Spleen (tissue), 11 donors: ENCODE measurements around the gene TBC1D10A. TPM values are rescaled to one million over a fixed set of nuclear protein-coding genes. Genes with fewer than 3 reads are reported as not detected.
"Not testable (repeated sequence)": the region's sequence is repeated elsewhere in the genome, so short reads cannot be mapped to it uniquely, and the experiment has no call there.

Source experiments
- DNase-seq: peaks from one replicate; pipeline ENCODE4 v3.0.0-alpha.2; 2020
- H3K27ac ChIP-seq, 8 donors: fragments of 200-600 bp; sonication (generic) in 7 of 8; 1 replicate in 4 of 8; 2 replicates in 4 of 8; pipeline versions ENCODE4 v1.5.0 to v1.8.0; 2016 to 2021; ENCODE audit warnings: inconsistent platforms in 4 of 8, mild to moderate bottlenecking in 4 of 8, moderate library complexity in 1 of 8
- H3K27me3 ChIP-seq, 7 donors: fragments of 200-600 bp; sonication (generic) in 6 of 7; replicated peaks in 1 of 7; 1 replicate in 4 of 7; 2 replicates in 3 of 7; pipeline versions ENCODE4 v1.5.0 to v1.8.0; 2016 to 2021; ENCODE audit warnings: inconsistent platforms in 3 of 7, mild to moderate bottlenecking in 1 of 7
- H3K36me3 ChIP-seq, 6 donors: fragments of 200-600 bp; sonication (generic) in 5 of 6; 1 replicate in 4 of 6; 2 replicates in 2 of 6; pipeline versions ENCODE4 v1.5.0 to v1.8.0; 2016 to 2021; ENCODE audit warnings: inconsistent platforms in 2 of 6
- H3K4me1 ChIP-seq, 6 donors: fragments of 200-600 bp; sonication (generic) in 5 of 6; 1 replicate in 3 of 6; 2 replicates in 3 of 6; pipeline versions ENCODE4 v1.5.0 to v1.8.0; 2016 to 2021; ENCODE audit warnings: inconsistent platforms in 3 of 6
- H3K4me3 ChIP-seq, 8 donors: fragments of 200-600 bp; sonication (generic) in 7 of 8; 1 replicate in 4 of 8; 2 replicates in 4 of 8; pipeline versions ENCODE4 v1.5.0 to v1.8.0; 2016 to 2021; ENCODE audit warnings: inconsistent platforms in 4 of 8, mild to moderate bottlenecking in 4 of 8, moderate library complexity in 2 of 8
- H3K9me3 ChIP-seq, 8 donors: fragments of 200-600 bp; sonication (generic) in 7 of 8; 1 replicate in 4 of 8; 2 replicates in 4 of 8; pipeline versions ENCODE4 v1.5.0 to v1.8.0; 2016 to 2021; ENCODE audit warnings: inconsistent platforms in 4 of 8
- POLR2A ChIP-seq, 3 donors: fragments of 450-650 bp; IDR thresholded peaks; one replicate each; pipeline ENCODE4 v1.5.1; 2017; ENCODE audit warnings: antibody characterized with exemption in 3 of 3, mild to moderate bottlenecking in 1 of 3
- POLR2AphosphoS5 ChIP-seq, 3 donors: sonication (generic); formaldehyde crosslinking; IDR thresholded peaks; one replicate each; pipeline ENCODE4 v1.5.1; 2017; ENCODE audit warnings: antibody characterized with exemption in 3 of 3
- WGBS, 5 donors: extraction: QIAGEN DNeasy Blood & Tissue Kit in 3 of 5; methylation state at CpG; one replicate each; pipeline versions ENCODE4 v1.1.5 to v1.1.7; 2013 to 2018; 5-methylcytosine and 5-hydroxymethylcytosine counted together
- intact Hi-C: fragments of 100-400 bp; cut with DNase I; formaldehyde crosslinking; loops from one replicate; pipeline ENCODE4 v1.15.0; 2023; ENCODE audit warnings: low total_unique reads
- polyA plus RNA-seq, 3 donors: library from polyadenylated mRNA; stranded (reverse); fragments of 200-250 nt; gene quantifications; one replicate each; pipeline ENCODE4 v1.2.1, GENCODE V29; 2013
- total RNA-seq, 7 donors: library from RNA; depleted of rRNA in 3 of 7; stranded (reverse); fragments of >200 nt in 3 of 7; fragmentation: NEBNext Ultra II Directional in 4 of 7; extraction: Animal tissue kit (Norgen Biotek cat#: 25700) in 4 of 7; gene quantifications; one replicate each; pipeline versions ENCODE4 v1.1.0 to v1.2.1, GENCODE V29; 2016 to 2021
- TF ChIP-seq, protein P1 (sequence below), 11 experiments: fragments of 200-600 bp in 7 of 11; fragments of 450-650 bp in 4 of 11; sonication (generic) in 4 of 11; IDR thresholded peaks in 8 of 11; conservative IDR thresholded peaks in 3 of 11; 1 replicate in 7 of 11; 2 replicates in 4 of 11; pipeline versions ENCODE4 v1.4.0 to v1.8.0; 2016 to 2021; ENCODE audit warnings: antibody characterized with exemption in 11 of 11, inconsistent platforms in 4 of 11, mild to moderate bottlenecking in 1 of 11
- donor health status: healthy with polysubstance abuse.
- donor health status: DM: no; HTN: no; CAD: no; lungs with moderate emphysema.
- donor health status: DM: no; HTN: no; CAD: no.
- donor health status: Bipolar disorder and iron deficiency.
- donor health status: healthy.
- donor health status: DM: no; HTN: no; CAD: no.
- donor health status: DM: yes; HTN: yes; CAD: no.

Gene TBC1D10A
- total and polyA plus RNA-seq, 10 donors = 21.1 to 46.4 (median 33.1) TPM

DNA sequence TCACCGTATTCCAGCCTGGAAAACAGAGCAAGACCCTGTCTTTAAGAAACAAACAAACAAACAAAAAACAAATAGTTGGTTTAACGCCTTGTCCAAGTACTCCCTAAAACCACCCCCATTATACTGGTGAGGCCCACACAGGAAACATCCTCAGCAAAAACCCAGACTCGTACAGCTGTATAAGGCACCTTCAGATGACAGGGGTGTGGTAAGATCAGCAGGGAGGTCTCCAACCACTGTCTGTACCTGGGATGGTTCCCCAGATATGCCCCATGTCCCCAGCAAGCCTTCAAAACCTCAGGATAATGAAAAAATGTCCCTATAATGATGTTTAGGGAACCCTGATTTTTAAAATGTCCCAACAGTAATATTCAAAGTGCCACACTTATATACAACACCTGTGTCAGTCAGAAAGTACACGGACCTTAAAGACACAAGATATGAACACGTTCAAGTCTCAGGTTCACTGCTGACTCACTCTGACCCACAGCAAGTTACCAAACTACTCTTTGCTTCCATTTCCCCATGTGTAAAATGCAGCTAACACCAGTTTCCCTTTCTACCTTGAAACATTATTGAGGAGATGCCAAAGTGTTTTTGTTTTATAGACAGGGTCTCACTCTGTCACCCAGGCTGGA, 20.6 kb upstream of the TBC1D10A start:
- H3K36me3 ChIP-seq = peaks cover 0 to 100% (median 99%) of the 10 kb centered on the region in 6 donors
- DNase-seq = no peak
- WGBS, 5 donors = 58 to 74% (median 66%) methylated on average over 5 of the region's 5 CpGs
- H3K27ac ChIP-seq = peak overlapping the region in 5 of 8 donors; percentile 49 to 59 (median 53)
- TF ChIP-seq, protein P1, sequence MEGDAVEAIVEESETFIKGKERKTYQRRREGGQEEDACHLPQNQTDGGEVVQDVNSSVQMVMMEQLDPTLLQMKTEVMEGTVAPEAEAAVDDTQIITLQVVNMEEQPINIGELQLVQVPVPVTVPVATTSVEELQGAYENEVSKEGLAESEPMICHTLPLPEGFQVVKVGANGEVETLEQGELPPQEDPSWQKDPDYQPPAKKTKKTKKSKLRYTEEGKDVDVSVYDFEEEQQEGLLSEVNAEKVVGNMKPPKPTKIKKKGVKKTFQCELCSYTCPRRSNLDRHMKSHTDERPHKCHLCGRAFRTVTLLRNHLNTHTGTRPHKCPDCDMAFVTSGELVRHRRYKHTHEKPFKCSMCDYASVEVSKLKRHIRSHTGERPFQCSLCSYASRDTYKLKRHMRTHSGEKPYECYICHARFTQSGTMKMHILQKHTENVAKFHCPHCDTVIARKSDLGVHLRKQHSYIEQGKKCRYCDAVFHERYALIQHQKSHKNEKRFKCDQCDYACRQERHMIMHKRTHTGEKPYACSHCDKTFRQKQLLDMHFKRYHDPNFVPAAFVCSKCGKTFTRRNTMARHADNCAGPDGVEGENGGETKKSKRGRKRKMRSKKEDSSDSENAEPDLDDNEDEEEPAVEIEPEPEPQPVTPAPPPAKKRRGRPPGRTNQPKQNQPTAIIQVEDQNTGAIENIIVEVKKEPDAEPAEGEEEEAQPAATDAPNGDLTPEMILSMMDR (IDR thresholded peaks at IDR 0.05 in 8 of 11, conservative IDR thresholded peaks at IDR 0.05 in 3 of 11) = no peak
- TF ChIP-seq POLR2A (IDR thresholded peaks at IDR 0.05) (no peak), POLR2AphosphoS5 (IDR thresholded peaks at IDR 0.05) (no peak)
- H3K4me3 ChIP-seq = no peak overlapping the region
- intact Hi-C loops = no loop called here
- H3K4me1 ChIP-seq = peaks cover 18 to 82% (median 60%) of the 10 kb centered on the region in 6 donors
- H3K27me3 ChIP-seq = no peaks in the 10 kb centered on the region
- no peaks in the 10 kb centered on the region for H3K9me3 ChIP-seq

GRCh38 chr22:30344447-30345200, 17.9 kb upstream of the TBC1D10A start:
- Histone ChIP-seq H3K9me3 (no peaks in the 10 kb centered on the region), H3K36me3 (peaks cover 5 to 100% (median 99%) of the 10 kb centered on the region in 6 donors), H3K27me3 (no peaks in the 10 kb centered on the region), H3K4me1 (peaks cover 14 to 82% (median 61%) of the 10 kb centered on the region in 6 donors), H3K4me3 (no peak overlapping the region), H3K27ac (peak overlapping the region in 1 of 8 donors; percentile 5)
- intact Hi-C loops = no loop called here
- 86 to 95% (median 90%) methylated on average over 13 of the region's 13 CpGs for WGBS, 5 donors
- no peak for DNase-seq
- TF ChIP-seq POLR2A (IDR thresholded peaks at IDR 0.05) = no peak
- TF ChIP-seq POLR2AphosphoS5 (IDR thresholded peaks at IDR 0.05) = peak in 1 of 3 donors; percentile 18

- Histone ChIP-seq H3K27me3 (no peaks in the 10 kb centered on the region), H3K4me1 (peaks cover 4 to 74% (median 47%) of the 10 kb centered on the region in 6 donors), H3K4me3 (no peak overlapping the region), H3K9me3 (no peaks in the 10 kb centered on the region), H3K27ac (peak overlapping the region in 5 of 8 donors; percentile 51 to 77 (median 64)), H3K36me3 (peaks cover 12 to 100% (median 100%) of the 10 kb centered on the region in 6 donors)
- intact Hi-C loops = no loop called here
- TF ChIP-seq POLR2A (IDR thresholded peaks at IDR 0.05) = no peak
- TF ChIP-seq POLR2AphosphoS5 (IDR thresholded peaks at IDR 0.05) = peak; percentile 75 to 88 (median 84)
- TF ChIP-seq, protein P1 (IDR thresholded peaks at IDR 0.05 in 8 of 11, conservative IDR thresholded peaks at IDR 0.05 in 3 of 11) = no peak
- WGBS, 5 donors = 63 to 75% (median 70%) methylated on average over 13 to 16 of the region's 16 CpGs
- DNase-seq = peak; percentile 85
Measured at GRCh38 chr22:30340911-30341685, 14.4 kb upstream of the TBC1D10A start.

DNA sequence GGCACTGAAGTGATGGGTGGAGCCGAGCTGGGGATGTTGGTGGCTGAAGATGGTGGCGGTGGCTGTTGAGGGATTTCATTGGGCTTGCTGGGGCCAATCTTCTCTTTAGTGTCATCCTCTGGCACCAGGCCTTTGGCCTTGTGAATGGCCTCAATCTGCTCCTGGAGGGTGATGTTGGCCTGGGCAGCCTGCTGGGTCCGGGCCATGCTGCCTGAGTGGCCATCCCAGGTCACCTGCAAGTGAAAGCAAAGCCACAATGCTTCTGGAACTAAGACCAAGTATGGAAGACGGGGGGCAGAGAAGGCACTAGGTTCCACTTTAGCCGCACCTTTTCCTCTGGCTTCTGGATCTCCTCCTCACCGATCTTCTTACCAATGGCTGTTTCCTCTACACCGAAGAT, 12.1 kb upstream of the TBC1D10A start:
- TF ChIP-seq POLR2AphosphoS5 (IDR thresholded peaks at IDR 0.05) = peak in 2 of 3 donors; percentile 11 to 13
- TF ChIP-seq, protein P1 (IDR thresholded peaks at IDR 0.05 in 8 of 11, conservative IDR thresholded peaks at IDR 0.05 in 3 of 11) = no peak
- TF ChIP-seq POLR2A (IDR thresholded peaks at IDR 0.05) = no peak
- Histone ChIP-seq H3K27ac (peak overlapping the region in 3 of 8 donors; percentile 2 to 42 (median 14)), H3K36me3 (peaks cover 14 to 100% (median 100%) of the 10 kb centered on the region in 6 donors), H3K4me3 (no peak overlapping the region), H3K9me3 (no peaks in the 10 kb centered on the region), H3K4me1 (peaks cover 4 to 58% (median 38%) of the 10 kb centered on the region in 6 donors), H3K27me3 (no peaks in the 10 kb centered on the region)
- intact Hi-C loops = no loop called here
- WGBS, 5 donors = 92 to 96% (median 93%) methylated on average over 7 of the region's 7 CpGs
- DNase-seq = no peak

- DNase-seq, H3K27me3 ChIP-seq, intact Hi-C loops, H3K9me3 ChIP-seq, H3K4me3 ChIP-seq: not testable (repeated sequence)
- Histone ChIP-seq H3K36me3 (peaks cover 15 to 100% (median 100%) of the 10 kb centered on the region in 6 donors), H3K4me1 (peaks cover 4 to 58% (median 40%) of the 10 kb centered on the region in 6 donors), H3K27ac (peak overlapping the region in 3 of 8 donors; percentile 2 to 42 (median 14))
- WGBS, 5 donors = 79 to 89% (median 87%) methylated on average over 8 to 9 of the region's 9 CpGs
Measured at GRCh38 chr22:30338341-30338740, 11.6 kb upstream of the TBC1D10A start.
